Fibroblast of pulmonary artery (primary cell): ENCODE measurements around the gene SEPHS2.
A peak's percentile ranks its signal among the peaks of the same experiment; 100 is the strongest.
"Not testable (repeated sequence)": the region's sequence is repeated elsewhere in the genome, so short reads cannot be mapped to it uniquely, and the experiment has no call there.

Source experiments
- DNase-seq: peaks from one replicate; pipeline ENCODE4 v3.0.0-alpha.2; 2010; ENCODE audit warnings: low read depth
- H3K4me3 ChIP-seq: replicated peaks from 2 replicates; pipeline ENCODE4 v1.5.1; 2011; ENCODE audit warnings: low read depth, mild to moderate bottlenecking, control low read depth, low read length, moderate library complexity
- CTCF ChIP-seq: IDR thresholded peaks from 2 replicates; pipeline ENCODE4 v1.5.1; 2011; ENCODE audit warnings: mild to moderate bottlenecking, control low read depth, low read length, inconsistent platforms; ENCODE audit errors: missing control alignments

SEPHS2 gene

DNA sequence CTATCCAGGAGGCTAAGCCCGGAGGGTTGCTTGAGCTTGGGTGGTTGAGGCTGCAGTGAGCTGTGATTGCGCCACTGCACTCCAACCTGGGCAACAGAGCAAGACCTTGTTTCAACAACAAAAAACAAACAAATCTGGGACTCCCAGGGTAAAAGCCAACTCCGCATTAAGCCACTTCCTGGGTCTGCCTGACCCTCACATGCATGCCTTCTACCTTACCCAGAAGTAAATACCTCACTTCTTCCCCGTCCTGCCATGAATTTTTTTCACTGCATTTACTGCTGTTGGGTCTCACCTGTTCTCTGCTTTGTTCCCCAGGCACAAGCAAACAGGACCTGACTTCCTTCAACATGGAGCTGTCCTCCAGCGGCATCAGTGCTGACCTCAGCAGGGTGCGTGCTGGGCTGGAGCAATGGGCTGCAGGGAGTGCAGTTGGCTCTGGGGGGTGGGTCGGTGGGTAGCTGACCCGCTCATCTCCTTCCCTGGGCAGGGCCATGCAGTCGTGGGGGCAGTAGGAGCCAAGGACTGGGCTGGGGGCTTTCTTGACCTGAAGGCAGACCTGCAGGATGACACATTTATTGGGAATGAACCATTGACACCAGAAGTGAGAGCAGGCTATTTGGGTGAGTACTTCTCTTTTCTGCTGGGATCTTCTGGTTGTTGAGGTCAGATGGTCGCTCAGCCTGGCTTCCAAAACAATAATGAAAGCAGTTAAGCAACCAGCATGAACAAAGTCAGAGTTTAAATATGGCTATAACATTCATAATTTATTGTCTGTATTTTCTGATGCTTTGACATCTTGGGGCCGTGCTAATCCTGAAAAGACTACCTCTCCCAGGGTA, 43.3 kb upstream of the SEPHS2 start:
- no peak for DNase-seq
- no peak overlapping the region for H3K4me3 ChIP-seq
- no peak for TF ChIP-seq CTCF

DNA sequence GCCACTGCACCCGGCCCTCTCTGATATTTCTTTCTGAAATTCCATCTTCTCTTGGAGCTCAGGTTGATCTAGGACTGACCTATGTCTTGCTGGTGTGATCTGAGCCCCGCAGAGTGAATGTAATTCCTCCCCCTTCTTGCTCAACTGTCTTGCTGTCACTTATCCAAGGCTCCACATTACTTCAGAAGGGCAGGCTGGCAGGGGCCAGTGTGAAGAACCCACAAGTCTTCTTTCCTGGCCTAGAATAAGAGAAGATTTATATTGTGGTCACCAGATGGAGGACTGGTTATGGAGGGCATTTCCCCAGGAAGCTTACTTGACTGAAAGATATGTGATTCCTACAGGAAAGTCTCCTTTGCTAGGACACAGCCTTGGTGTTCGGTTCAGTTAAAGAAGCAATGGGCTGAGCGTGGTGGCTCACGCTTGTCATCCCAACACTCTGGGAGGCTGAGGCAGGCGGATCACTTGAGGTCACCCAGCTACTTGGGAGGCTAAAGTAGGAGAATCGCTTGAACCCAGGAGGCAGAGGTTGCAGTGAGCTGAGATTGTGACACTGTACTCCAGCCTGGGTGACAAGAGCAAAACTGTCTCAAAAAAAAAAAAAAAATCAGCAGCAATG, 40.3 kb upstream of the SEPHS2 start:
- peak; percentile 17 for DNase-seq
- H3K4me3 ChIP-seq, result no peak overlapping the region
- TF ChIP-seq CTCF, result no peak

DNA sequence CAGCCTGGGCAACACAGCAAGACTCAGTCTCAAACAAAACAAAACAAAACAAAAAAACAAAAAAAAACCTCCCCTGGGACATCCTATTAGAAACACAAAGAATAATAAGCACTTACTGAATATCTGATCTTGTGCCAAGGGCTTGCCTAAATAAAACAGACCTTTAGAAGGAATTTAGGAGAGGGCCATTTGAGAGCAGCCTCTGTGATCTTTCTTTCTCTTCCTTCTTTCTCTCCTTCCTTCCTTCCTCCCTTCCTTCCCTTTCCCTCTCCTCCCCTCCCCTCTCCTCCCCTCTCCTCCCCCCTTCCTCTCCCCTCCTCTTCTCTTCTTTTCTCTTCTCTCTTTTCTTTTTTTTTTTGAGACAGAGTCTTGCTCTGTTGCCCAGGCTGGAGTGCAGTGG, 39.2 kb upstream of the SEPHS2 start:
- no peak for DNase-seq
- H3K4me3 ChIP-seq, result no peak overlapping the region
- TF ChIP-seq CTCF, result no peak

DNA sequence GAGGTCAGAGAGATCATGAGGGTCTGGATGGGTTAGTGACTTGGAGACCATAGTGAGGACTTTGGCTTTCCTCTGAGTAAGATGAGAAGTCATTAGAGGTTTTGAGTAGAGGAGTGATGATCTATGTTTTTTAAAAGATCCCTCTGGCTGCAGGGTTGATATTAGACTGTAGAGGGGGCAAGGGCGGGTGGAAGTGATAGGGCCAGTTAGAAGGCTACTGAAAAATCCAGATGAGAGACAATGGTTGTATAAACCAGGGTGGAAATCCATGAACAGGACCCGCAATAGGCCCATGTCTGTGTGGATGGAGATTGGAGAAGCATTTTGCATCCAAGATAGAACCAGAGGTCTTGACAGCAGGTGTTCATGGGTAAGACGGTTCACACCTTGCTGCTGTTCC, 36.7 kb upstream of the SEPHS2 start:
- peak; percentile 3 for DNase-seq
- peak; percentile 22 for TF ChIP-seq CTCF
- no peak overlapping the region for H3K4me3 ChIP-seq

- no peak overlapping the region for H3K4me3 ChIP-seq
- DNase-seq, result no peak
- TF ChIP-seq CTCF, result no peak
These were observed 35.7 kb upstream of the SEPHS2 start for GRCh38 chr16:30481381-30481780.

DNA sequence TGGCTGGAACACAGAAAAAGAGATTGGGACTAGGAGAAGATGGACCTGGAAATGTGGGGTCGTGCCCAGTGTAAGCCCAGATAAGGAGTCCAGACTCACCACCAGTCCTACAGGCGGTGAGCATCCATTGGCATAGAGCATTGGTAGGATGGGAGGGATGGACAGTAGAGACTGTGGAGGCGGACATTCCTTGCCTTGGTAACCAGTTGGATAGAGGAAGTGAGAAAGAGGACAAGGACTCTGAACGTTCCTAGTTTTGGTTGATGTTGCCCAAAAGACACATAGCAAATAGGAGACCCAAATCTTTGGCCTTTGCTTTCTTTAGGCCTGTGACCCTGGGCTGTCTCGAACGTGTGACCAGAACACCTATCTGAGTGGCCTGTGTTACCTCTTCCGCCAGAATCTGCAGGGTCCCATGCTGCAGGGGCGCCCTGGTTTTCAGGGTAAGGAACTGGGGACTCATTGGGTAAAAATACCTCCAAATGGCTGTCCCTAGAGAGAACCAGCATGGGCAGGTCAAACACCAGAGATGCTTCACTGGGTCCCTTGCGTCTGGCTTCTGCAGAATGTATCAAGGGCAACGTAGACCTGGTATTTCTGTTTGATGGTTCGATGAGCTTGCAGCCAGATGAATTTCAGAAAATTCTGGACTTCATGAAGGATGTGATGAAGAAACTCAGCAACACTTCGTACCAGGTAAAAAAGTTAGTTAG, 33.2 kb upstream of the SEPHS2 start:
- no peak for TF ChIP-seq CTCF
- H3K4me3 ChIP-seq, result no peak overlapping the region
- DNase-seq, result no peak

- H3K4me3 ChIP-seq, DNase-seq: not testable (repeated sequence)
These were observed 32.1 kb upstream of the SEPHS2 start for GRCh38 chr16:30477773-30478172.
